ENCODE measurements around the gene SORCS2.

SORCS2 gene

DNA sequence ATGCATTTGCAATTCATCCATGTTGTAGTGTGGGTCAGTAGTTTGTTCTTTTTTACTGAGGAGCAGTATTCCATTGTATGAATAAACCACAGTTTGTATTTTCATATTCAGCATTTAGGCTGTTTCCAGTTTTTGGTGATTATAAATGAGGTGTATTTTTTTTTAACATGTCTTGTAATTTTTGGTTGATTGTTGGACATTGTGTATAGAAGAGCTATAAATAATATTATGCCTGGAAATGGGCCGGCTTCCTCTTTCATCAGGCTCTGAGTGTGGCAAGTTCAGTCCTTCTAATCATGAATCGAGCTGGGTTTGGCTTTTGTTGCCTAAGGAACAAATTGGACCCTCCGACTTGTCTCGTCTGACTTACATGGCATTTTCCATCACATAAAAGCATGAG, 126.7 kb downstream of the SORCS2 start:
- Mint-ChIP-seq H3K9me3 (no peaks in the 10 kb centered on the region), H3K4me3 (no peak overlapping the region), H3K4me1 (ENCODE audit: low read depth) (no peaks in the 10 kb centered on the region), H3K36me3 (ENCODE audit: low read depth) (no peaks in the 10 kb centered on the region), H3K27me3 (peaks cover 2% of the 10 kb centered on the region), H3K27ac (no peak overlapping the region)
- intact Hi-C loops (cut with micrococcal nuclease) = no loop called here

GRCh38 chr4:7320206-7320797, 128.0 kb downstream of the SORCS2 start:
- Mint-ChIP-seq H3K4me3 (no peak overlapping the region), H3K36me3 (ENCODE audit: low read depth) (no peaks in the 10 kb centered on the region), H3K4me1 (ENCODE audit: low read depth) (no peaks in the 10 kb centered on the region), H3K27me3 (peaks cover 2% of the 10 kb centered on the region), H3K27ac (no peak overlapping the region), H3K9me3 (no peaks in the 10 kb centered on the region)
- intact Hi-C loops (cut with micrococcal nuclease) = no loop called here

DNA sequence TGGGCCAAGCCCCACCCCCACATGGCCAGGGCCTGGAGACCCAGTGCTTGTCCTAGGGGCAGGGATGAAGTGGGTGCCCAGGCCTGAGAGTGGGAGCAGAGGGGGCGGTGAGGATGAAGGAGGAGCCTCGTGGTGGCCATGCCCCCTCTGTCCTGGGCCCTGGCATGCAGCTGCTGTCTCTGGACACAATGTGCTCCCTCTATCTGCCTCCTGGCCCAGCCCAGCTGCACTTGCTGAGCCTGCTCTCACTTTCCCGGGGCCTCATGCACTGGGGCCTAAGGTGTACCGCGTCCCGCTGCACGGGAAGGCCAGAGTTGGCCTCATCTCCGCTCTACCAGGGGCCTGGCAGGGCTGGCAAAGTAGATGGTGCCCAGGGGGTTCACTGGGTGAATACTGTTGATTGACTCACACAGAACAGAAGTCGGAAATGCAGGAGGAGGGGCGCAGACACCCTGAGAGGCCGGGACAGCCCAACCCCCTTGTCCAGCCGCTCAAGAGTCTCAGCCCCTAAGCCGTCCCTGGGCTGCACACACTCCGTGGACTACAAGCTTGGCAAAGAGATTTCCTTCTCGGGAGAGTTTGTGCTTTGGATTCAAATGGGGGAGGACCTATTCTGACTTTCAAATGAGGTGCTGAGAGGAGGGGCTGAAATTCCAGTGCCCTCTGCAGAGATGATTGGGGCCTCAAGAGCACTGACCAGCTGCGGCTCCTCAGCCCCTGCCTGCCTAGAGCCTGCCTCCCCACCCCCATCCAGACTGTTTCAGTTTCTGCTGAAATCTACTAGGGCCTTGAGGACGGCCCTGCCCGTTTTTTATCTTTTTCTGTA, 130.0 kb downstream of the SORCS2 start:
- intact Hi-C loops (cut with micrococcal nuclease) = no loop called here
- Mint-ChIP-seq H3K36me3 (ENCODE audit: low read depth) (no peaks in the 10 kb centered on the region), H3K4me1 (ENCODE audit: low read depth) (no peaks in the 10 kb centered on the region), H3K27ac (no peak overlapping the region), H3K9me3 (no peaks in the 10 kb centered on the region), H3K27me3 (peaks cover 2% of the 10 kb centered on the region), H3K4me3 (no peak overlapping the region)

GRCh38 chr4:7323461-7323871, 131.1 kb downstream of the SORCS2 start:
- peaks cover 2% of the 10 kb centered on the region for H3K27me3 Mint-ChIP-seq
- no peaks in the 10 kb centered on the region for H3K4me1 Mint-ChIP-seq (ENCODE audit: low read depth)
- no peaks in the 10 kb centered on the region for H3K9me3 Mint-ChIP-seq
- no peak overlapping the region for H3K4me3 Mint-ChIP-seq
- intact Hi-C loops (cut with micrococcal nuclease) = no loop called here
- no peaks in the 10 kb centered on the region for H3K36me3 Mint-ChIP-seq (ENCODE audit: low read depth)
- no peak overlapping the region for H3K27ac Mint-ChIP-seq

- Mint-ChIP-seq H3K27ac (no peak overlapping the region), H3K27me3 (peaks cover 2% of the 10 kb centered on the region), H3K4me3 (no peak overlapping the region)
Observed at GRCh38 chr4:7323872-7324650, 131.7 kb downstream of the SORCS2 start.

GRCh38 chr4:7324651-7325121, 132.3 kb downstream of the SORCS2 start:
- Mint-ChIP-seq H3K36me3 (ENCODE audit: low read depth) (no peaks in the 10 kb centered on the region), H3K4me1 (ENCODE audit: low read depth) (no peaks in the 10 kb centered on the region), H3K4me3 (no peak overlapping the region), H3K27me3 (peaks cover 2% of the 10 kb centered on the region), H3K27ac (no peak overlapping the region), H3K9me3 (no peaks in the 10 kb centered on the region)
- intact Hi-C loops (cut with micrococcal nuclease) = no loop called here

More at GRCh38 chr4:7323872-7324650, 131.7 kb downstream of the SORCS2 start:
- no peaks in the 10 kb centered on the region for H3K9me3 Mint-ChIP-seq
- intact Hi-C loops (cut with micrococcal nuclease) = no loop called here
- no peaks in the 10 kb centered on the region for H3K4me1 Mint-ChIP-seq (ENCODE audit: low read depth)
- no peaks in the 10 kb centered on the region for H3K36me3 Mint-ChIP-seq (ENCODE audit: low read depth)

DNA sequence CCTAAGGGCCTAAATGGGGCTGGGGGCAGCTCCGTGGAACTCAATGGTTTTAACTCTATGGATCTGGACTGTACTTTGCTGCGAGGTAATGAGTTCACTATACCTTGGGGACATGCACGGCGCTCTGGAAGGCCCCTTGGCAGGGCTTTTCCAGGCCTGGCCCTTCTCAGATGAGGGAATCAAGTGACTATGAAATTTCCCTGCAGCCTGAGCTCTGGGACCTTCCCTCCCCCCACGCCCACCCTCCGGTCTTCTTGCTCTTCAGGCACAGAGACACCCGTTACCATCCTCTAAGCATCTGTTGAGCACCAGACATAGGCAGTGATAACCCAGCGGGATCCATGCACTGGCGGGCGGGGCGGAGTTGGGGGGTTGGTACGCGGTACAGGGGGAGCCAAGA, 133.2 kb downstream of the SORCS2 start:
- H3K27ac Mint-ChIP-seq = no peak overlapping the region
- H3K36me3 Mint-ChIP-seq (ENCODE audit: low read depth) = no peaks in the 10 kb centered on the region
- H3K4me3 Mint-ChIP-seq = no peak overlapping the region
- peaks cover 2% of the 10 kb centered on the region for H3K27me3 Mint-ChIP-seq
- intact Hi-C loops (cut with micrococcal nuclease) = no loop called here
- no peaks in the 10 kb centered on the region for H3K4me1 Mint-ChIP-seq (ENCODE audit: low read depth)
- H3K9me3 Mint-ChIP-seq = no peaks in the 10 kb centered on the region

DNA sequence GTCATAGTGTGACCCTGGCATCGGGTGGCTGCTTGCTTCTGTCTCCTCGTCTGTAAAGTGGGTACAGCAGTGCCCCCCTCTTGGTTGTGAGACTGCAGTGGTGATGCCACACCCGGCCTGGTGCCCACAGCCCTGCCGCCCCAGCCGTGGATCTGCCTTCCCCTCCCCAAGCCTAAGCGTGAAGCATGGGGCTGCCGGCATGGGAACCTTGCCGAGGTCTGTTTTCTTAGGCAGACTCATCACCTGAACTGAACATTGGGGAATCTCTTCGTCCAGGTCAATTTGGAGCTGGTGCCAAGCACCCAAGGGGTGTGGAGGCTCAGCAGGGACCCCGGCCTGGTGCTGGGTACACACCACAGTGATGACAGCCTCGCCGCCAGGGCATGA, 134.0 kb downstream of the SORCS2 start:
- Mint-ChIP-seq H3K27ac (no peak overlapping the region), H3K36me3 (ENCODE audit: low read depth) (no peaks in the 10 kb centered on the region), H3K27me3 (peaks cover 2% of the 10 kb centered on the region), H3K9me3 (no peaks in the 10 kb centered on the region), H3K4me1 (ENCODE audit: low read depth) (no peaks in the 10 kb centered on the region), H3K4me3 (no peak overlapping the region)
- intact Hi-C loops (cut with micrococcal nuclease) = no loop called here

- H3K9me3 Mint-ChIP-seq = no peaks in the 10 kb centered on the region
- H3K27ac Mint-ChIP-seq = no peak overlapping the region
- H3K27me3 Mint-ChIP-seq = peaks cover 2% of the 10 kb centered on the region
- H3K4me3 Mint-ChIP-seq = no peak overlapping the region
- no peaks in the 10 kb centered on the region for H3K36me3 Mint-ChIP-seq (ENCODE audit: low read depth)
- H3K4me1 Mint-ChIP-seq (ENCODE audit: low read depth) = no peaks in the 10 kb centered on the region
- intact Hi-C loops (cut with micrococcal nuclease) = no loop called here
Observed at GRCh38 chr4:7326693-7327340, 134.5 kb downstream of the SORCS2 start.

- intact Hi-C loops (cut with micrococcal nuclease) = no loop called here
Observed at GRCh38 chr4:7327341-7327885, 135.1 kb downstream of the SORCS2 start.

DNA sequence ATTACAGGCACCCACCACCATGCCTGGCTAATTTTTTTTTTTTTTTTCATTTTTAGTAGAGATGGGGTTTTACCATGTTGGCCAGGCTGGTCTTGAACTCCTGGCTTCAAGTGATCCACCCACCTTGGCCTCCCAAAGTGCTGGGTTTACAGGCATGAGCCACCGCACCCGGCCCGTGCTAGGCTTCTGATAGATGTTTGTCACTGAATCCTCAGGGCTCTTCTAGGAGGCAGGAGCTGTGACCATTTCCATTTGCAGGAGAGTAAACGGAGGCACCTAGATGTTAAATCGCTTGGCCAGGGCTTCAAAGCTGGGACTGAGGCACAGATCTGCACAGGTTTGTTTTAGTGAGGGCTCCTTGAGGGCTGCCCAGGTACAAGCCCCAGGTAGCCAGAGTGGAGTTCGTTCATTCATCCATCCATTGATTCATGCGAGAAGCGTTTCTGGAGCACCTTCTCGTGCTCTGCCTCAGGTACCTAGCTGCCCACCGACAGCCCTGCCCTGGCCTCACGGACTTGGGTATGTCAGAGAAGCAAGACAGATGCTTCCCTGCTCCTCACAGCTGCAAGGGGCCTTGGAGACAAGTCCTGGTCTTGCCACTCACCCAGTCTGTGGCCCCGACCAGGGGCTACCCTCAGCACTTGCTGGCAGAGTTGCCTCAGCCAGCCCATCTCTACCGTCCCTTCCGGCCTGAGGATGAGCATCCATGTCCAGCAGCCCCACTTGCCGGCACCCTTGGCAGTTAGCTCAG, 136.0 kb downstream of the SORCS2 start:
- intact Hi-C loops (cut with micrococcal nuclease) = no loop called here
- Mint-ChIP-seq H3K9me3 (no peaks in the 10 kb centered on the region), H3K27me3 (peaks cover 2% of the 10 kb centered on the region), H3K4me3 (no peak overlapping the region), H3K27ac (no peak overlapping the region), H3K36me3 (ENCODE audit: low read depth) (no peaks in the 10 kb centered on the region), H3K4me1 (ENCODE audit: low read depth) (no peaks in the 10 kb centered on the region)

More at GRCh38 chr4:7327341-7327885, 135.1 kb downstream of the SORCS2 start:
- Mint-ChIP-seq H3K9me3 (no peaks in the 10 kb centered on the region), H3K27me3 (peaks cover 2% of the 10 kb centered on the region), H3K4me1 (ENCODE audit: low read depth) (no peaks in the 10 kb centered on the region), H3K4me3 (no peak overlapping the region), H3K27ac (no peak overlapping the region), H3K36me3 (ENCODE audit: low read depth) (no peaks in the 10 kb centered on the region)

DNA sequence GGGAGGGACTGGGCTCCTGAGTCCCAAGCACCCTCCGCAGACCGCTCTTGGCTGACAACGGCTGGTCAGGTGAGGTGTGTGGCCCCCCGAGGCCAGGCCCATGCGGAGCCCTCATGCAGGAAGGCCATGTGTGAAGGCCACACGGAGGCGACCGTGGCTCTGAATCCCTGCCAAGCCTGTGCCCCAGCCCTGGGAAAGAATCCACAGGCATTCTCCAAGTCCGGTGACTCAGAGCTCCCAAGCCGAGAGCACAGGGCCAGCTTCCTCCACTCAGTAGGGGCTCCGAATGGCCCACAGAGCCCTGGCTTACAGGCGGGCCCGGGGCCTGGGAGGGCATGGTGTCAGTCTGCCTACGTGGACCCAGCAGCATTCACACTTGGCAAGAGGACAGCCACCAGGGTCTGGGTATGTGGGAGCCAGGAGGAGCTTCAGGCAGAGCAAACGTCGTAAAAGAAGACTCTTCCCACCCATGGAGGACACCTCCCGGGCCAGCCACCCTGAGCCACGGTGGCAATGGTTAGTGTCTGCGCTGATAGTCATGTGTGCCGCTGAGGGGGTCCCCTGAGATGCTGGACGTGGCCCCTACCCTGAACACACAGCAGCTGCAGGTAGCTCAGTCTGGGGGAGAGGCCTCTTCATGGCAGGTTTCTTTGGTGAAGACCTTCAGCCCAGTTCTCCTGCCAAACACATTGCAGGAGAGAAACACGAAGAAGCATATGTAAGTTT, 136.7 kb downstream of the SORCS2 start:
- no peaks in the 10 kb centered on the region for H3K36me3 Mint-ChIP-seq (ENCODE audit: low read depth)
- H3K27me3 Mint-ChIP-seq = no peaks in the 10 kb centered on the region
- H3K4me3 Mint-ChIP-seq = no peak overlapping the region
- H3K27ac Mint-ChIP-seq = no peak overlapping the region
- no peaks in the 10 kb centered on the region for H3K4me1 Mint-ChIP-seq (ENCODE audit: low read depth)
- no peaks in the 10 kb centered on the region for H3K9me3 Mint-ChIP-seq
- intact Hi-C loops (cut with micrococcal nuclease) = no loop called here

Measured in dendritic cell treated with granulocyte-macrophage colony-stimulating factor and Interleukin-4, amounts not matched to agents 40 ng/mL and 50 ng/mL, for 4 days (primary cell).